Measurements from ENCODE around the gene RPTOR. TPM values are rescaled to one million over a fixed set of nuclear protein-coding genes. Genes with fewer than 3 reads are reported as not detected.
"Not testable (repeated sequence)": the region's sequence is repeated elsewhere in the genome, so short reads cannot be mapped to it uniquely, and the experiment has no call there.

The RPTOR gene
- polyA plus RNA-seq, 1 donor = 23.9 TPM

DNA sequence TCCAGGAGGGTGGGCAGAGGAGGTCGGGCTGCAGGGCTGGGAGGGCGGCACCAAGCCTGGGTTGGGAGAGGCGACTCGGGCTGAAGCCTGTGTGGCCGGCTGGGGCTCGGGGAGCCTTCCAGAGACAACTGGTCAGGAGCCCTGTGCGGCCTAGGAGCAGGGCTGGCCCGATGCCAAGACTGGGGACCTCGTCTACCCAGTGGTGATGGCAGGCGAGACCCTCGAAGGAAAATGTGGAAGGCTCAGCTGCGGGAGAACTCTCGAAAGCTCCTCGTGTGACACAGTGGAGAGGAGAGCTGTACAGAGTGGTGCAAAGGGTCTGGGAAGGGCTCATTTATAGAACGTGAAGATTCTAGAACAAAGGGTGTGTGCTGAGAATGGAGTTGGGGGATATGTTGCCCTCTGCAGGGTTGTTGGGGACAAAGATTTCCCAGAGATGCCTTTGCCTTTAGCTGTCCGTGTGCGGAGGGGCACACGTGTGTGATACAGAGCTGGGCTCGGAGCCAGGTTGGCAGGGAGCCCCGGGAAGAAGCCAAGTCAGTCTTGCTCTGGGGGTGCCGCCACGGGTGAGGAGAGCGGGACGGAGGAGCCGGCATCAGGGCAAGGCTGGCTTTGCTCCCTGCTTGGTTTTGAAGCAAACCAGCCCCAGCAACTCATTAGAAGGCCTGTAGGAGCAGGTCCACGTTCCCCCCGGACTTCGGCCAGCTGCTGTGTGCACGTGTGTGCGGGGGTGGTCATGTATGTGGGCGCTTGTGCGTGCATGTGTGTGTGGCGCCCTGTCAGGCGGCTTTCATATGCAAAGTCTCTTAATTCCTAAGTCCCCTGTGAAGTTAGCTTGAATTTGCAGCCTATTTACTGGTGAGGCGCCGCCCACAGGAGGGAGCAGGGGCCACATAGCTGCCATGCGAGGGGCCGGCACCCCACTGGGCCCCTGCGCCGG lies 314.6 kb downstream of the RPTOR start:
- no peak for DNase-seq (ENCODE audit: low read depth)

DNA sequence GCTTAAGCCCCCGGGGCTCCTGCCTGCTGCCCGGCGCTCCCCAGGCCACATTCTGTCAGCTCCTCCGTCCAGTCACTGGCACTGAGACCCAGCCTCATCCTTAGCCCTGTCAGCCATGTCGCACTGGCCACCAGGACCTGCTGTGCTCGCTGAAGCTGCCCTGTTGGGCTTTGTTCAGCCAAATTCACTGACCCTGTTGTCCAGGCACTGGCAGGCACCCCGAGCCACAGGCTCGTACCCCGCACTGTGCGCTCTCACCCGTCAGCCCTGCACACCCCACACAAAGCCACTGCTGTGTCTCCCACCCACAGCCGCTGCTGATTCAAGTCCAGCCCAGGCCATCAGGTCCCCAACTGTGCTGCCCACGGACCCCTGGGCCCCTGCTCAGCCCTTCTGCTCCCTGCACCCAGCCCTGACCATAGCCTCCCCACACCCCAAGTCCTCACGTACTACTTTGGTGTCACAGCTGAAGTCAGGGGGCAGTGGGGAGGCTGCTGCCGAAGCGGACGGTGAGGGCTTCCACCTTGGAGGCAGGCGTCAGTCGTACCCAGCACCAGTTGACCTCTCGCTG lies 315.5 kb downstream of the RPTOR start:
- DNase-seq (ENCODE audit: low read depth) = no peak

DNA sequence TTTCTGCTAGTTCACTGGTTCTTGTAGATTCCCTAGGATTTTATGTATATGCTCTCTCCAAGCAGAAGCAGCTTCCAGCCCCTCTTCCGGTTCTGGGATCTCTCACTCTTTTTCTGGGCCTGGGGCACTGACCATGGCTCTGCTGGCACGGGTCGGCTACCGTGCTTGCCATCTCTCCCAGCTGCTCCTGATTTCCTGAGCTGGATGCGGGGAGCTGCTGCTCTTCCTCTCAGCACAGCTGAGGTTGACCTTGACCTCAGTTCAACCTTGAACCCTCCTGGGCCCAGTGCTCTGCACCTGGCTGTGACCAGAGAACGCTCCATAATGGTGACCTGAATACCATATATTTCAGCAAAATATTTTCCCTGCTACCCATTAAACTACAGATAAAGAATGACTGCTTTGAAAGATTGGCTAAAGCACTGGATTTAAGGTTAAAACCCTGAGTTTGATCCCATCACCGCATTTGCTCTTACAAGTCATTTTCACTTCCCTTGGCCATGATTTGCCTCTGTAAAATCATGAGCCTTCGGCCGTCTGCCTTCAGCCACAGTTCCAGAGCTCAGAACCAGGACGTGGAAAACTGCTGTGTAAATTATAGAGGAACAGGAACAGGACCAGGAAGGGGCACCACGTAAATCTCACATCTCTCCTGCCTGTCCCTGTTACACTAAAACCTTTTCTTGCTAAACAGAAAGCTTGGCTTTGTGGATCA lies 316.2 kb downstream of the RPTOR start:
- no peak for DNase-seq (ENCODE audit: low read depth)

DNA sequence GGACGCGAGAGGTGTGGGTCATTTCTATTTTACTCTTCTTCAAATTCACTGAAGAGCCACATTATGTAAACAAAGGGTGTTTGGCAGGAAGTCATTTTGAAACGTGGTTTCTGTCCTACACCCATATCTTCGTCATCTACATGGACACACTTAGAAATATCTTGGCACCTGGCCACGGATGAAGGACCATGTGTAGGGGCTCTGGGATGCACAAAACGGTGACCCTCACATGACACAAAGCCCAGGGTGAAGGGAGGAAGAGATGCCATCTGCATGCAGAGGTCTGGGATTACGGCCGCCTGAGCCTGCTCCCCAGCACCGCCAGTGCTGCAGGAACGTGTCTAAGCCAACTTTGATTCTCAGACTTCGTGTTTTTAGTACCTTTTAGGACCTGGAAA lies 316.8 kb downstream of the RPTOR start:
- no peak for DNase-seq (ENCODE audit: low read depth)

DNA sequence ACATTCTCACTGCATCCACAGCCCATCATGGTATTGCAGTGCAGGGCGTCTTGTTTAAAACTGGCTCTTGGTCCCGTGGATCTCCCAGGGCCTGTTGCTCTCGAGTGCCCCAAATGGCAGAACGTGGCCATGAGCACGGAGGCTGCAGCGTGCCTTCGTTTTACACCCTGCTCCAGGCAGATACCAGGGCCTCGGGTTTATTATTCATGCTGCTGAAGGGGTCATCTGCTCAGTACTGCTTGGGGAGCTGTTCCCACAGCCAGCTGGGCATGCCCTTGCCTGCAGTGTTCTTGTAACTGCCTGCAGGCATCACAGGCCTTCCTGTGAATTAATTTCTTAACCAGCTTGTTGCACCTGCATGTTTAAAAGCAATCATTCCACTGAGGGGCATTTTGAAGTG lies 317.3 kb downstream of the RPTOR start:
- DNase-seq (ENCODE audit: low read depth) = no peak

DNA sequence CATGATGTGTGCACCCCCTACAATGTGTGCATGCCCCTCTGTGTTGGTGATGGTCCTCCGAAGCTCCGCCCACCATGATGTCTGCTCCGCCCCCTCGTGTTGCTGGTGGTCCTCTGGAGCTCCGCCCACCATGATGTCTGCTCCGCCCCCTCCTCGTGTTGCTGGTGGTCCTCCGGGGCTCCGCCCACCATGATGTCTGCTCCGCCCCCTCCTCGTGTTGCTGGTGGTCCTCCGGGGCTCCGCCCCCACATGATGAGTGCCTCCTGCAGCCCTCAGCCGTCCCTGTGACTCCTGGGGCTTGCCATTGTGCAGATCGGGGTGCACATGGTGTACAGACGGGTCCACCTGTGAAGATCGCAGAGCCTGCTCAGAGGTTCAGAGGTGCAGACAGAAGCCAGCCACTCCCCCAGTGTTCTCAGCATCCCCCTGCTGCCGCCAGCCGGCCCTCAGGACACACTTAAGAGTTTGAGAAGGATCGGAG lies 317.9 kb downstream of the RPTOR start:
- no peak for DNase-seq (ENCODE audit: low read depth)

DNA sequence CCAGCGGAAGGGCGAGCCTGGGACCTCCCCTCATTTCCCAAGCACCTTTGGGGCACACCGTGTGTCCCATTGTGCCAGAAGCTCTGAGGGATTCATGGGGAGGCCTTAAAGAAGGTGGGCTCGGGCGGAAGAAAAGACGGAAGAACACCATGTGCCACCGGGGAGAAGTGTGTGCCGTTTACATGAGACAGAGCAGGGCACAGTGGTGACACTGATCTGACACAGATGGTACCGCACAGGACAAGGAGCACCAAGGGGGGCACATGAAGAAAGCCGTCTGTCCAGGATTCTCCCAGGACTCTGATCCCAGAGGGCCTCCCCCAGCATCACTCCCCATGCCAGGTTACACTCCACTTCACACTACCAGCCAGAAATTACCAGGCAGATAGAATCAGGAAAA lies 318.3 kb downstream of the RPTOR start:
- no peak for DNase-seq (ENCODE audit: low read depth)

DNA sequence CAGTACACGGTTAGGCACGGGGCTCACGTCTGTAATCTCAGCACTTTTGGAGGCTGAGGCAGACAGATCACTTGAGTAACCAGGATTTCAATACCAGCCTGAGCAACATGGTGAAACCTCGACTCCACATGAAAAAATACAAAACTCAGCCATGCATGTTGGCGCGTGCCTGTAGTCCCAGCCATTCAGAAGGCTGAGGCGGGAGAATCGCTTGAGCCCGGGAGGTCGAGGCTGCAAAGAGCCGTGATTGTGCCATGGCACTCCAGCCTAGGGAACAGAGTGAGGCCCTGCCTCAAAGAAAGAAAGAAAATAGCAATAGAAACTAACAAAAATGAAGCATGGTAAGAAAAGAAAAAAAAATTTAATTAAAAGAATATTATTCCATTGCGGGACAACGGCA lies 319.0 kb downstream of the RPTOR start:
- no peak for DNase-seq (ENCODE audit: low read depth)

DNA sequence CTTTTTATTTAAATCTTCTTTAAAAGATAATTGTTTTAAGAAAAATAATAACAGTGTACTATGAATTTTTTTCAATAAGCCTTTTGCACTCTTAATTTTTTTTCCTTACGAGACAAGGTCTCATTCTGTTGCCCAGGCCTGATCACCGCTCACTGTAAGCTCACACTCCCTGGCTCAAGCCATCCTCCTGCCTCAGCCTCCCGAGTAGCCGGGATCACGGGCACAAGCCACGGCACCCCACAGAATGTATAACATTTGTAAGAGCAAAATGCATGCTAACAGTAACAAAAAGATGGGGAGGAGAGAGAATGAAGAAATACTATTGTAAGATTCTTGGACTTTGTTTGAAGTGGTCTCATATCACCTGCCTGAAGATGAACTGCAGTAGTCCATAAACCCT lies 320.1 kb downstream of the RPTOR start:
- no peak for DNase-seq (ENCODE audit: low read depth)

DNA sequence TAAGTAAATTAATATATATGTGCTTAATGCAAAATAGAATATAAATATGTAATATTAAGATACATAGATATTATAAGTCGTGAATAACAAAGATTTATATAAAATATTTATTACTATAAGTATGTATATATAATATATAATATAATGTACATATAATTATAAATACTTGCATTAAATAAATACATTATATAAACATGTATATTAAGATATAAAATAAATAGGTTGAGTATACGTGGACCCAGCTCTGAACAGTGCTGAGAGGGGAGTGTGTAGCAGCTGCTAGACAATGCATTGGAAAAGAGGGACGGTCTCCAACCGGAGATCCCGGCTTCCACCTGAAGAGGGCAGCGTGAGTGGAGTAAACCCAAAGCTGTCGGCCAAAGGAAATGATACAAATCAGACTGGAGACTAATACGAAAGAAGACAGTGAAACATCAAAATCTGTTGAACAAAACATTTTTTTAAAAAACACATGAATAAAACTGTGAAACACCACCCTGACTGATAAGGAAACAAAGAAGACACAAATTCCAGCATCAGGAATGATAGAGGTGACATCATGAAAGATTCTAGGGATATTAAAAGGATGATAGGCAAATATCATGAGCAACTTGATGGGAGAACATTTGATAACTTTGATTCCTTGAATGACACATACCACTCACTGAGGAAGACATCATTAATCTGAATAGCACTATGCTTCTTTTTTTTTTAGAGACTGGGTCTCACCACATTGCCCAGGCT lies 321.6 kb downstream of the RPTOR start:
- no peak for DNase-seq (ENCODE audit: low read depth)

DNA sequence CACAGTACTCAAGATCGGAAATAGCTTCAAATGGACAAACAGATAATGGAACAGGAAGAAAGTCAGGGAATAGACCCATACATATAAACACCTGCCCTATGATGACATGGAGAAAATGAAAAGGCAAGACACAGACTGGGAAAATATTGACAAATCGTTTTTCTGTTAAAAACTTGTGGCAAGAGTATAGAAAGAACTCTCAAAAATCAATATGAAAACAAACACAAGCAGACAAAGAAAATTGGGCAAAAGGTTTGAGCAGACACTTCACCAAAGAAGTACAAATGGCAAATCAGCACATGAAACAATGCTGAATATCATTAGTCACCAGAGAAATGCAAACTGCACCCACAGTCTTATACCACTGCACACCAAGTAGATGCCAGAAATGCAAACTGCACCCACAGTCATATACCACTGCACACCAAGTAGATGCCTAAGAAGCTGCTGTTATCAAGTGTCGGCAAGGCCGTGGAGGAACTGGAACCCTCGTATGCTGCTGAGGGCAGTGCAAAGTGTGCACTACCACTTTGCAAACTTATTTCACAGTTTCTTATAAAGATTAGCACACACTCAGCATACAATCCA lies 323.5 kb downstream of the RPTOR start:
- no peak for DNase-seq (ENCODE audit: low read depth)

DNA sequence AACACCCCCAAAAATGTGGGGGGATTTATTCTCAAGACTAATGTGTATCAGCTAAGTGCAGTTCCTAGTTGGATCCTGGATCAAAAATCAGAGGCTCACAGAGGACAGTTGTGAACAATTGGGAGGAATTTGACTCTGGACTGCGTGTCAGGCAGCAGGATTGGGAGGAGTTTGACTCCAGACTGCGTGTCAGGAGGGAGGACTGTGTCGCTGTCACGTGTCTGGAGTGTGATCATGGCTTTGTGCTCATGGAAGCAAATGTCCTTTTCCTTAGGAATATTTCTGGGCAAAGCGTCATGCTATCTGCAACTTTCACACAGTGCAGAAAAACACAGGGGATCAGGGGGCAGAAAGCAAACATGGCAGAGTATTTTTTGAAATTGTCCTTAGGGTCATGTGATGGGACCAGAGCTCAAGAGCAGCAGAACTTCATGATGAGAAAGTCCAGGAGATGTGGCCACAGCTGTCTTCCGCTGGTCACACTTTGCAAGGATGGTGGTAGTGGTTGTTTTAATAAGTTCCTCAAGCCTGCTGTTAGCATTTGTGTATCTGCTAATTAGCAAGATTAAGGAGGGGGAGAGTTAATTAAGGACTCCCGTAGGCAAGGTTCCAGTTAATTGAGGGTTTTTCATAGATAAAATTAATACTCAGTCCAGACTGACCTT lies 325.0 kb downstream of the RPTOR start:
- DNase-seq (ENCODE audit: low read depth) = no peak

DNA sequence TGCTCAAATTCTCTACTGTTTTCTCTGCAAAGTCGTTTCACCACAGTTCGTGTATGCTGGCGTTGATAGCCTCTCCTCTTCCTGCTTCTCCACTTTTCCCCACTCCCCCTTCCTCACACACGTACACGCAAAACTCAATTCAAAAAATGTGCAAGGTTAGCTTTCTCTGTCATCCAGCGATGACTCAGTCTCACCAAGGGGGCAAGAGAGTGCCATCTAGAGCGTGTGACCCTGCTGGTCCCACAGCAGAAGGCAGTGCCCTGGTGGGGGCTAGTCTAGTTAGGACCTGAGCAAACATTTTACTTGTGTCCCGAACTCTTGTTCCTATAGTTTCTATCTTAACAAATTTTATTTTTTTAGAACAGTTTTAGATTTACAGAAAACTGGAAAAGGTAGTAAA lies 325.8 kb downstream of the RPTOR start:
- DNase-seq (ENCODE audit: low read depth) = no peak

DNA sequence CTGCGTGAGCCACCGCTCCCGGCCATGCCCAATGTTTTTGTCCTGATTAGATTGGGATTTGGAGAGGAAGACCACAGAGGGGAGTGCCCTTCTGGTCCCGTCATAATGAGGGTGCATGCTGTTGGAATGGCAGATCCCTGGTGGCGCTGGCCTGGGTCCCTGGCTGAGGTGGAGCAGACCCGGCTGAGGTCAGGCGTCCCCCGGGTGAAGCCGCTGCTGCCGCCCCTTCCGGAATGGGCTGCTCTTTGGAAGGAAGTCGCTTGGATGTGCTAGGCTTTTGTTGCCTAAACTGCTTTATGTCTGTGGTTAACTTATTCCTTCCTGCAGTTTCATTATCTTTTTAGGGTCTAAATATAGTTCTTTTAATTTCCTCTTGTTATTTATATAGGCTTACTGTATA lies 326.7 kb downstream of the RPTOR start:
- no peak for DNase-seq (ENCODE audit: low read depth)

DNA sequence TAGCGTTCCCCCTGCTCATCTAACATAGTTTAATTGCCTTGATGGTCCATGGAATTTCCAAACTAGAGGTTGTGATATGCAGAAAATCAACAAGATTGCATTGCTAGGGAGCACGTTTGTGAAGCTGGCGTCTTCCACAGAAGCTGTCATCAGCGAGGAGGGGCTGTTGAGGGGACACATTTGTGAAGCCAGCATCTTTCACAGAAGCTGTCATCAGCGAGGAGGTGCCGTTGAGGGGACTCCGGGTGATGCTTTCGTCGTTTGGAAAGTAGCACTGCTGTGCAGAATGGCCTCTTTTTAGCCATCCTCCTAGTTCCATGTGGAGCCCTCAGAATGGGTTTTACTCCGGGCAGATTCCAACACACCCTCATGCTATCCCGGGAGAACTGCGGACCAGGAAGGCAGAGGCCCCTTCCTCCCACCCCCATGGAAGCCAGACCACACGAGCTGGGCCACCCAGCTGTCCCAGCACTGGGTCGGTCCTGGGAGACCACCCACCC lies 327.4 kb downstream of the RPTOR start:
- no peak for DNase-seq (ENCODE audit: low read depth)

DNA sequence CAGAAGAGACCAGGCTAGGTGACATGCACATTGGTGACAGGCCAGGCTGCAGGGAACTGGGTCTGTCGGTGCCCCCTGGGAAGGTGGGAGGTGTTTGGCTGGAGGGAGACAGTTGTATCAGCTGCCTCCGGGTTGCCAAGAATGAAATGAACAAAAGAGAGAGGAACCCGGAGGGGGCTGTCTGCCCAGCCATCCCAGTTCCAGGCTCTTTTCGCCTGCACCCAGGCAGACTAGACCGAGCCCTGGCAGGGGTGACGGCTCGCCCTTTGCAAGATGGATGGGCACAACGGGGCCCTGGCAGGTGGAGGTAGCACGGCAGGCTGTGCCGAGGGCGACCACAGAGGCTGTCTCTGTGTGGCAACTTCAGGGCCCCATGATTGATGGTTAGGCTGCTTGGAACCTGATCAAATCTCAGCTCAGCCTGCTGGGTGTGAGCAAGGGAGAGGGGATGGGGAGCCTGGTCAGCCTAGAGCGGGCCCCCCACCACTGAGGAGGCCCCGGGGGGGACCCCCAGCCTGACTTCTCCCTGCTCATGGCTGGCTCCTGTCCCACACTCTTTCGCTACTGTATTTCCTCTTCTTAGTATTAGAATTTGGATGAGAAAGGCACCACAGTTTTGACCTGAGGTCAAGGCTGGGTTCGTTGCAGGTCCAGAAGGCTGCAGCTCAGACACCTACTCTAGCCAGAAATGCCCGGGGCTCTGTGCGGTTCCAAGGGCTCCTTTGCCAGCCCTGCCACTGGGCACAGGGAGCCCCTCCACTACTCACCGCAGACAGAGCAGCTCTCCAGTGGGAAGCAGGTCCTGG lies 328.1 kb downstream of the RPTOR start:
- no peak for DNase-seq (ENCODE audit: low read depth)

DNA sequence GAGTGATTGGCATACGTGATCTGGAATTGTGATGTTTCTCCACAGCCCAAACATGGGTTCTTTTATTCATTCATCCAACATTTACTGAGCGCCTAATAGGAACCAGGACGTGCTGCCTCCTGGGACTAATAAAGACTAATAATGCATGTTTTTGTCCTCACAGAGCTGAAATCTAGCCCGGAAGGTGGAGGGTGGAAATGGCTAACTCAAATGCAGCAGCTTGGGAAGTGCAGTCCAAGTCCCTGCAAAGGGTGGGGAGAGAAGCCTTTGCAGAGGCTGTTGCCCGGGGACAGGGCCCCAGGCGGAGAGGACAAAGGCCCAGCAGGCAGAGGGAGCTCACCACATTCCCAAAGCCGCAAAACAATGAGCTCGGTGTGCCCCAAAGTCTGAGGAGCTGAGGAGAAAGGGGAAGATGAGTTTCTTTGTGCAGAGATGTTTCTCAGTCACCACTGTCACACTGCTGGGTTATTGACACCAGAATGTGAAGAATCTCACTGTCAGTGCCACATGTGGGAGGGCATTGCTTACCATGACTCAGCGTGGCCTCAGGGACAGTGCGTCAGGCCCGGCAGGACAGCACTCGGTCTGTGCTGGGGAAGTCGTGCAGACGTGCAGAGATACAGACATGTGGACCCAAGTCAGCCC lies 328.8 kb downstream of the RPTOR start:
- no peak for DNase-seq (ENCODE audit: low read depth)

DNA sequence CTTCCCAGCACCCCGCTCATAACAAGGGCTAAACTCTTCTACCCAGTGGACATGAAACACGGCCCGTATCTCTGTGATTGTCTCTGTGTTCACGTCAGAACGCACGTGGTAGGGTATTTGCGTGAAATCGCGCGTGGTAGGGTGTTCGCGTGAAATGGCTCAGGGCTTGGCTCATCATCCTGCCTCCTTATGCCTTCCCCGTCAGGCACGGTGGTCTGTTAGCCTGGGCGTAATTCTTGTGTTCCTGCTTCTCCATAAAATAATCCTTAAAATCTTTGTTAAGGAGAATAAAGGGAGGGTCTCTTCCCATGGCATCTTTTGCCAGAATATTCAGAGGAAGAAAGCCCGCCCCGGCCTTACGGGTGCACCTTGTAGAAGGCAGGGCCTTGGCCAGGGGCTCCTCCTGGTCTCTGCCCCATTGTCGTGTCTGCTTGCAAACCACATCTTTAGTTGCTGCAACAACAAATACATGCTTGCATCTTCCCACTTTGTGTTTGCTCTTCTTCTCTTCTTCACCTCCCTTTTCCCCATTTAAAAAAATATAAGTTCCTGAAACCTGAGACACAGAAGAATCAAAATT lies 330.3 kb downstream of the RPTOR start:
- DNase-seq (ENCODE audit: low read depth) = no peak

DNA sequence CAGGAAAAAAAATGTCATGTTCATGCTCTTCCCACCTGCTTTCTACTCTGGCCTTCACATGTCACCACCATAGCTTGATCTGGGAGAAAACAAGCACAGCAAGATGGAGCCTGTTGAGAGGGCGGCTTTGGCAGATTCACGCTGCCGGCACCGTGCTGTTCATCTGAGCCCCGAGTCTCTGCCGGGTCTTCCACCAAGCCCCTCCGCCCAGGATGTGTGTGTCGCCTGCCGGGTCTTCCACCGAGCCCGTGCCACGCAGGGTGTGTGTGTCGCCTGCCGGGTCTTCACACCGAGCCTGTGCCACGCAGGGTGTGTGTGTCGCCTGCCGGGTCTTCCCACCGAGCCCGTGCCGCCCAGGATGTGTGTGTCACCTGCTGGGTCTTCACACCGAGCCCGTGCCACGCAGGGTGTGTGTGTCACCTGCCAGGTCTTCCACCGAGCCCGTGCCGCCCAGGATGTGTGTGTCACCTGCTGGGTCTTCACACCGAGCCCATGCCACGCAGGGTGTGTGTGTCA lies 330.9 kb downstream of the RPTOR start:
- not testable (repeated sequence) for DNase-seq (ENCODE audit: low read depth)
